ENCODE data around the gene MSANTD3.
"Not testable (repeated sequence)": the region's sequence is repeated elsewhere in the genome, so short reads cannot be mapped to it uniquely, and the experiment has no call there.

MSANTD3 gene, protein sequence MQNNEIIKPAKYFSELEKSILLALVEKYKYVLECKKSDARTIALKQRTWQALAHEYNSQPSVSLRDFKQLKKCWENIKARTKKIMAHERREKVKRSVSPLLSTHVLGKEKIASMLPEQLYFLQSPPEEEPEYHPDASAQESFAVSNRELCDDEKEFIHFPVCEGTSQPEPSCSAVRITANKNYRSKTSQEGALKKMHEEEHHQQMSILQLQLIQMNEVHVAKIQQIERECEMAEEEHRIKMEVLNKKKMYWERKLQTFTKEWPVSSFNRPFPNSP

DNA sequence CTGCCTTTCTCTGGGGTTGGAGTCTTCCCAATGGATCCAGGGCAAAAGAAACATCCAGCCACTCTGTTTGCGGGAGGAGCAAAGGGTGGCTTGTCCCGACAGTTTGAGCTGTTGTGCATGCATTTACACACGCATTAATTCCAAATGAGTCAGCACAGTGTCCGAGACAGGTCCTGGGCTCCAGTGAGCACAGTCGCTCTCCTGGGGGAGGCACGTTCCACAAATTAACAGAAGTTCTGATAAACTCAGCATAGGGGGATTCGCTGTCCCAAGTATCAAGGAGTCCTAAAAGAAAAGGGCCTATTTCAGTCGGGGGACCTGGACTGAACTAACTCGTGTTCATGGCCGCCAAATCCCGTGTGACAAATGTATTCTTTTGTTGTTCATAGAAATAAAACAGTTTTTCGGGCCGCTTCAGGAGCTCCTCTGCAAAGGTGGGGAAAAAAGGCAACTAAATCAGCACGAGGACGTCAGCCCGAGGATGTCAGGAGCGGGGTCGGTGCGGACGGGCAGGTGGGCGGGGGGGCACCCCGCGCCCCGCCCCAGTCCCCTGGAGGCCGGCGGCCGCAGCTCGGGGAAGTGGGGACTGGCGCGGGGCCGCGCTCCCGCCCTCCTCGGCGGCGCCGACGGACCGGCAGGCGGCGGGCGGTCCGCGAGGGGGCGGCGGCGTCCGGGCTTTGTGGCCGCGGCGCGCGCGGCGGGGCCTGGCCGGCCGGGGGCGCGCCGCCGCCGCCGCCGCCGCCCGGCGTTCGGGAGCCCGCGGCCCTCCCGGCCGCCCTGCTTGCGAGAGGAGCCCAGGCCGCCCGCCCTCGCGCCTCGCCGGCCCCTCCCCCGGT lies at the start of gene MSANTD3:
Gene MSANTD3 (plus strand): TSS at position 614 of the 836 bp plus-strand sequence. CDS start 14,796 bp downstream, outside the sequence.
- peak; percentile 49 for DNase-seq (ENCODE audit: low spot score)

- DNase-seq (ENCODE audit: low spot score), result no peak
Observed at GRCh38 chr9:100379862-100380261, 47.1 kb upstream of the MSANTD3 start.

GRCh38 chr9:100392989-100393388 lies 34.0 kb upstream of the MSANTD3 start:
- not testable (repeated sequence) for DNase-seq (ENCODE audit: low spot score)

- no peak for DNase-seq (ENCODE audit: low spot score)
Observed at GRCh38 chr9:100394032-100394695, 32.8 kb upstream of the MSANTD3 start.

DNA sequence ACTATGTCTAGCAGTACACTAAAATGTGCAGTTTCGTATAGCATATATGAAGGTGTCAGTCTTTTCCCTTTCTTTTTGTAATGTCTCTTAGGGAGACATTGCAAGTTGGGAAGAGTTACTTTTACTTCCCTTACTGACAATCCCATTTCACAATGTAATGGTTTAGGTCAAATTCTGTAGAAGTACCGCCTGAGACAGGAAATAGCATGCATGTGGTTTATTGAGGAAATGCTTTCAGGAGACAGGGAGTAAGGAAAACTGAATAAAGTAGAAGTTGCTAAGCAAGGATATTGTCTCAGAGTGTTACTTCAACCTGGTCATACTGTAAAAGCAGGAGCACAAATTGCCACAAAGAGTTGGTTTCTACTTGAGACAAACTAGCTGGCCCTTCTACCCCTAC lies 32.1 kb upstream of the MSANTD3 start:
- no peak for DNase-seq (ENCODE audit: low spot score)

GRCh38 chr9:100396769-100397168 lies 30.2 kb upstream of the MSANTD3 start:
- DNase-seq (ENCODE audit: low spot score), result no peak

DNA sequence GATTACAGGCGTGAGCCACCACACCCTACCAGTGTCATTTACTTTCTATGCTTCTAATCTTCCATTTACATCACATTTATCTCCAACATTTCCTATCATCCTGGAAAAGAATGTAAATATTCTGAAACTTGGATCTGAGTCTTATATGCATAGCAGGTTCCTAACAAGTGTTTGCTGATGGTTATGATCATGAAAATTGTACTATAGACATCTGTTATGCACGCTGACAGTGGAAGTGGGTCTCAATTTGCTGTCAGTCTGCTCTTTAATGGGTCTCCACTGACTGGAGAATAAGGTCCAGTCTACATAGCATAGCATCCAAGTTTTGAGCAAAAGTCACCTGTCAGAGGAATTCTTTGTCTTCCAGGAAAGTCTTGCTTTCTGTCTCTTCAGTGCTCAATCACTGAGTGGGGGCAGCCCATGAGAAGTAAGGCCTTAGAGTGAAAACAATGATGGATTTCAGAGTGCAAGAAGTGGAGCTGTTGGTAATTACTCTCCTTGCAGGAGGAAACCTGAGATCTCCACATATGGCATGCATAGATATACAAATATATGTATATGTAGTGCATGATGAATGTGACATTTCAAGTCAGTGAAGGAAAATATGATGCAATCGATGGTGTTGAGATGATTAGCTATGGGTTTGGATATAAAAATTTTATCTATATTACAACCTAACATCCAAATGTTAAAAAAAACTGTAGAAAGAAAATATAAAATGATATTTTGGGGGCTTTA lies 29.2 kb upstream of the MSANTD3 start:
- no peak for DNase-seq (ENCODE audit: low spot score)

- no peak for DNase-seq (ENCODE audit: low spot score)
Observed at GRCh38 chr9:100401042-100401441, 25.9 kb upstream of the MSANTD3 start.

DNA sequence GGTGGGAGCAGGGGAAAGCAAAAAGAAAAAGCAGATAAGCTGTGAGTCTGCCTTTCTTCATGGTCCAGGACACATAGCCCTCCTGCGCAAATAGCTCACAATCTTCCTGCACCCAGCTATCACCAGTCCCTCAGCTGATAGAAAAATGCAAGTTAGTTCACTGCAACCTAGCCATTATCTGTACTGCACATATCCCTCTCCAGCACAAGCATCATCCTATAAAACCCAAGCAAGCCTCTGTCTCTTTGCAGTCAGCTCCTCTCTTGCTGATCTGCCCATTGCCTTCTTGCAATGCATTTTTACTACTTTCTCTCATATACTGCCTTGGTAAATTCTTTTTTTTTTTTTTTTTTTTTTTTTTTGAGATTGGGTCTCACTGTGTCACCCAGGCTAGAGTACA lies 20.0 kb upstream of the MSANTD3 start:
- no peak for DNase-seq (ENCODE audit: low spot score)

DNA sequence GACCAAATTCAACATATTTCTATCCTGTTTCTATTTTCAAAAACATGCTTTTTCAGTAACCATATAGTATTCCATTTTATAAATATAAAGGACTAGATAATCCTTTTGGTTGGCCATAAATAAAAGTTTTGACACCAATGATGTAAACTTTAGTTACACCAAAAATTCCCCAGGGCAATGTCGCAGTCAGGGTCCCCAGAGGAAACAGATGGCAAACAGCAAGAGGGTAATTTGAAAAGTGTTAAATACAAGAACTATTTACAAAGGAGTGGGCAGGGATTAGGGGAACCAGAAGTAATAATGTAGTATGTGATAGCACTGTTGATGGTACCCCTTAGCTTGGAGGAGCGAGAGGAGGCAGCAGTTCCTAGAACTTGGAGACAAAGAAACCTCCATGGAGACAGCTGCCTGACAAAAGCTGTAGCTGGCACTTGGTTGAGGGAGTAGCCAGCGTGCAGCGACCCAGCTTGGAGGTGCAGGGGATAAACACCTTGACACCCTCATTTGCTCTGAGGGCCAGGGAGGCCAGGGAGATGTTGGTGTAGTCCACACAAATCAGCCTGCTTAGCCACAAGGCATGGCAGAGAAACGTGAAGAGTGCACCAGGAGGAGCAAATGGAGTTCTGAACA lies 18.3 kb upstream of the MSANTD3 start:
- DNase-seq (ENCODE audit: low spot score), result no peak

- no peak for DNase-seq (ENCODE audit: low spot score)
Observed at GRCh38 chr9:100409176-100409556, 17.8 kb upstream of the MSANTD3 start.

GRCh38 chr9:100411472-100412283 lies 15.3 kb upstream of the MSANTD3 start:
- DNase-seq (ENCODE audit: low spot score), result peak; percentile 78

GRCh38 chr9:100413839-100414420 lies 13.0 kb upstream of the MSANTD3 start:
- no peak for DNase-seq (ENCODE audit: low spot score)

GRCh38 chr9:100417815-100418214 lies 9.1 kb upstream of the MSANTD3 start:
- DNase-seq (ENCODE audit: low spot score), result no peak

DNA sequence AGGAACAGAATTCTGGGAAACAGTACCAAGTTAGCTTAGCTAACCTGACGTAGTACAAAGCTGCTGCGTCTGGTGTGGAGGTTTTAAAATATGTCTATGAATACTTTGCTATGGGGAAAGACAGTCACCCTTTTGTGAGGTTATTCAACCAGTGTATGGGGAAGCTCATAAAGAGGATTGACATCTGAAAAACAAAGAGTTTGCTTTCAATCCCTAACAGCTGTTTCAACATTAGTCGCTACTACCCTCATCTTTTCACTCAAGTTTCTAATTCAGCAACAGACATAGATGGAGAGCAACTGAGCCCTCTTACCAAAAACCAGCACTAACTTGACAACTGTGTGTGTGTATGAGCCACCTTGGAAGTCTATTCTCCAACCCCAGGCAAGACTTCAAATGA lies 7.8 kb upstream of the MSANTD3 start:
- DNase-seq (ENCODE audit: low spot score), result no peak

DNA sequence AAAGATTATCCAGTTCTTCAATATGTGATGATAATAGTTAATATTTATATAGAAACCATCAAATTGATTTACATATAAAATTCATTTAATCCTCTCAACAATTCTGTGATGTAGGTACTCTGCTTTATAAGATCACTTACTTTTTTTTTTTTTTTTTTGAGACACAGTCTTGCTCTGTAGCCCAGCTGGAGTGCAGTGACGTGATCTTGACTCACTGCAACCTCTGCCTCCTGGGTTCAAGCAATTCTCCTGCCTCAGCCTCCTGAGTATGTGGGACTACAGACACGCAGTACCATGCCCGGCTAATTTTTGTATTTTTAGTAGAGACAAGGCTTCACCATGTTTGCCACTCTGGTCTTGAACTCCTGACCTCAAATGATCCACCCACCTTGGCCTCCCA lies 5.8 kb upstream of the MSANTD3 start:
- not testable (repeated sequence) for DNase-seq (ENCODE audit: low spot score)

DNA sequence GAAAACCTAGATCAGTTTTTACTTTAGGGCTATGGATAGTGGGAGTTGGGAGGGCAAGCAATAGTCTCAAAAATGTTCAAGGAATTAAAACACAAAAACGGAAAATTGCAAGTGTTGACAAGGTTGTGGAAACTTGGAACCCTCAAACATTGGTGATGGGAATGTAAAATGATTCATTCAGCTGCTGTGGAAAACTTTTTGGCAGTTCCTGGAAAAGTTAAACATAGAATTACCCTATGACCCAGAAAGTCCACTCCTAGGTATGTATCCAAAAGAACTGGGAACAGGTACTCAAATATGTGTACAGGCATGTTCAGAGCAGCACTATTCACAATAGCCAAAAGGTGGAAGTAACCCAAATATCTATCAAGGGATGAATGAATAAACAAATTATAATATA lies 1.2 kb upstream of the MSANTD3 start:
- DNase-seq (ENCODE audit: low spot score), result no peak

DNA sequence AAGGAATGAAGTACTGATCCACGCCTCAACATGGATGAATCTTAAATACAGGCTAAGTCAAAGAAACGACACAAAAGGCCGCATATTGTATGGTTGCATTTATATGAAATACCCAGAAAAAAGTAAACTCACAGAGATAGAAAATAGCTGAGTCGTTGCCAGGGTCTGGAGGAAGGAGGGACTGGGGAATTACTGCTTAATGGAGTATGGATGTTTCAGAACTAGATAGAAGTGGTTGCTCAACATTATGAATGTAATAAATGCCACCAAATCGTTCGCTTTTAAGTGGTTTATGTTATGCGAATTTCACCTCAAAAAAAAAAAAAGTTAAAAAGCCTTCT lies 784 bp upstream of the MSANTD3 start:
- no peak for DNase-seq (ENCODE audit: low spot score)

DNA sequence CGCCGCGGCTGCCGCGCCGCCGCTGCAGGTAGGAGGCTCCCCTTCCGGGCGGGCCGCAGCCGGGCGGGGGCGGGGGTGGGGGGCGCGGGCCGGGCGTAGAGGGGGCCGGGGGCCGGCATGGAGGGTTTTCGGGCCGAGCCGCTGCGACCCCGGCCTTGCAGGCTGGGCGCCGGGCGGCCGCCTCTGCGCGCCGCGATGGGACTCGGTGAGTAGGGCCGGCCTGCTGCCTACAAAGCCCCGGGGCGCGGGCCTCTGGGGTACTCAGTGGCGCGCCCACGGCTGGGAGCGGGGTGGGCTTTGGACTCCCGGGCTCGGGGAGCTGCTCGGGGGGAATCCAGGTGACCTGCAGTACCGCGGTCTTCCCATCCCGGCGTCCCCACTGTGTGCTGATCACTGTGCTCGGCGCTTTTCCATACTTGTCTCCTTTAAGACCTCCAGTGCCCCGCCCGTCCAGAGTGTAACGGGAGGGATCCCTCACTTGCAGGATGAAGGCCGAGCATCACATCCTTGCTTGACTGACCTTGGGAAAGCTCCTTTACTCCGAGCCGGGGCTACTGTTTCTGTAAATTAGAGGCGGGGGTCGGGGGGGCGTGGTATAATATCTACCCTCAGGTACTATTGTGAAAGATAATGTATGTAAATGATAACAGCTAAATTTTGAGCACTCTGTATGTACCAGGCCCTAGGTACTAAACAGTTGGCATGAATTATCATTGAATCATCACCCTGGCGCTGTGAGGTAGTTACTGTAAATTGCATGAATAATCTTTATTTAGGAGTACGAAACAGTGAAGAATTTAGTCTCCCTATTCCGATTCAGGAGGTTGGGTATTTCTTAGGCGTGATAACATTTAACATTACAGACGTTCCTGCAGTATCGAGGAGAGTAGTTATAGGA lies 672 bp downstream of the MSANTD3 start:
- peak; percentile 11 for DNase-seq (ENCODE audit: low spot score)

Data from hematopoietic multipotent progenitor cell treated with erythropoietin and hydrocortisone succinate and interleukin-3 and kit ligand, for 17 days (in vitro differentiated cells).